IMR-90 (cell line): ENCODE measurements around the gene ANG. TPM values are rescaled to one million over a fixed set of nuclear protein-coding genes. Genes with fewer than 3 reads are reported as not detected.
A peak's percentile ranks its signal among the peaks of the same experiment; 100 is the strongest.

Experiments
- ATAC-seq: fragments of 200-7000 bp; cut with Tn5 transposase; 2 replicates; pipeline ENCODE4 v1.9.1; 2020; ENCODE audit warnings: low read depth, mild to moderate bottlenecking, moderate library complexity
- BruUV-seq: library from RNA; stranded (reverse); fragments of 400-500 nt; replicated peaks from 2 replicates; lab custom pipeline; 2021; lab: Mats Ljungman, UMichigan
- CTCF ChIA-PET: fragments of 300-600 bp; formaldehyde crosslinking; extraction: SDS; loops from one replicate; lab custom pipeline; 2021; ENCODE audit warnings: antibody characterized with exemption; lab: Yijun Ruan, JAX
- POLR2A ChIA-PET: fragments of 300-600 bp; sonication (Branson Sonifier 250); formaldehyde crosslinking; loops from one replicate; lab custom pipeline; 2022; ENCODE audit warnings: antibody characterized with exemption; ENCODE audit not compliant: unreplicated experiment; lab: Charles Lee
- DNase-seq: peaks from one replicate; pipeline ENCODE4 v3.0.0; 2013
- H2AFZ ChIP-seq: replicated peaks from 2 replicates; pipeline ENCODE3; 2013; ENCODE audit warnings: low read length, mild to moderate bottlenecking; ENCODE audit not compliant: poor library complexity
- H2AK5ac ChIP-seq: 2 replicates; pipeline ENCODE4 v1.6.1; 2013; ENCODE audit warnings: low read depth, low read length, inconsistent platforms
- H2AK9ac ChIP-seq: replicated peaks from 2 replicates; pipeline ENCODE3; 2013; ENCODE audit warnings: mild to moderate bottlenecking, low read depth, low read length, moderate library complexity; ENCODE audit not compliant: poor library complexity
- H2BK120ac ChIP-seq: 2 replicates; pipeline ENCODE4 v1.6.1; 2013; ENCODE audit warnings: low read depth, low read length, inconsistent platforms
- H2BK15ac ChIP-seq: 3 replicates; pipeline ENCODE4 v1.6.1; 2013; ENCODE audit warnings: low read depth, low read length, inconsistent platforms
- H2BK20ac ChIP-seq: 2 replicates; pipeline ENCODE4 v1.6.1; 2013; ENCODE audit warnings: low read depth, mild to moderate bottlenecking, inconsistent platforms, low read length, moderate library complexity
- H2BK5ac ChIP-seq: 2 replicates; pipeline ENCODE4 v1.6.1; 2013; ENCODE audit warnings: mild to moderate bottlenecking, low read depth, low read length, inconsistent platforms; ENCODE audit not compliant: poor library complexity, severe bottlenecking
- H3K14ac ChIP-seq: replicated peaks from 2 replicates; pipeline ENCODE4 v1.6.1; 2013; ENCODE audit warnings: low read depth, low read length, inconsistent platforms
- H3K18ac ChIP-seq: 2 replicates; pipeline ENCODE4 v1.6.1; 2013; ENCODE audit warnings: low read depth, low read length, control low read depth
- H3K23ac ChIP-seq: 2 replicates; pipeline ENCODE4 v1.6.1; 2013; ENCODE audit warnings: low read depth, low read length, inconsistent platforms
- H3K27ac ChIP-seq: 2 replicates; pipeline ENCODE4 v1.5.1; 2013; ENCODE audit warnings: mild to moderate bottlenecking, control low read depth, low read length; ENCODE audit not compliant: insufficient read depth
- H3K27me3 ChIP-seq: 2 replicates; pipeline ENCODE4 v1.6.1; 2013; ENCODE audit warnings: low read length; ENCODE audit not compliant: control insufficient read depth, insufficient read depth
- H3K36me3 ChIP-seq: 2 replicates; pipeline ENCODE4 v1.6.1; 2013; ENCODE audit warnings: low read length, mixed read lengths; ENCODE audit not compliant: control insufficient read depth, insufficient read depth
- H3K4ac ChIP-seq: 2 replicates; pipeline ENCODE4 v1.6.1; 2013; ENCODE audit warnings: low read depth, low read length, inconsistent platforms
- H3K4me1 ChIP-seq: 2 replicates; pipeline ENCODE4 v1.6.1; 2013; ENCODE audit warnings: low read length, mixed read lengths; ENCODE audit not compliant: control insufficient read depth, insufficient read depth
- H3K4me2 ChIP-seq: 2 replicates; pipeline ENCODE4 v1.6.1; 2013; ENCODE audit warnings: low read depth, mild to moderate bottlenecking, control low read depth, low read length, moderate library complexity
- H3K4me3 ChIP-seq: 2 replicates; pipeline ENCODE4 v1.5.1; 2013; ENCODE audit warnings: low read depth, mild to moderate bottlenecking, control low read depth, low read length, moderate library complexity; ENCODE audit not compliant: insufficient read depth
- H3K56ac ChIP-seq: 2 replicates; pipeline ENCODE4 v1.6.1; 2013; ENCODE audit warnings: low read length, inconsistent platforms; ENCODE audit not compliant: insufficient read depth; ENCODE audit errors: extremely low read depth
- H3K79me1 ChIP-seq, 2 experiments: 2 replicates each; pipeline ENCODE4 v1.6.1; 2013; ENCODE audit warnings: low read length in 2 of 2, inconsistent platforms in 1 of 2, low read depth in 1 of 2
- H3K9ac ChIP-seq: 2 replicates; pipeline ENCODE4 v1.6.1; 2013; ENCODE audit warnings: low read depth, low read length, control low read depth
- H3K9me1 ChIP-seq: 2 replicates; pipeline ENCODE4 v1.6.1; 2013; ENCODE audit warnings: low read length, inconsistent platforms; ENCODE audit not compliant: insufficient read depth
- H3K9me3 ChIP-seq: 2 replicates; pipeline ENCODE4 v1.6.1; 2013; ENCODE audit warnings: low read length; ENCODE audit not compliant: control insufficient read depth, insufficient read depth
- H4K20me1 ChIP-seq: 2 replicates; pipeline ENCODE4 v1.6.1; 2013; ENCODE audit warnings: low read length, inconsistent platforms; ENCODE audit not compliant: insufficient read depth
- H4K5ac ChIP-seq: 2 replicates; pipeline ENCODE4 v1.6.1; 2013; ENCODE audit warnings: mild to moderate bottlenecking, low read depth, low read length, control low read depth
- H4K8ac ChIP-seq, 2 experiments: 2 replicates each; pipeline ENCODE4 v1.6.1; 2013; ENCODE audit warnings: low read depth in 2 of 2, low read length in 2 of 2, control low read depth in 1 of 2, inconsistent platforms in 1 of 2
- H4K91ac ChIP-seq: 2 replicates; pipeline ENCODE4 v1.6.1; 2013; ENCODE audit warnings: low read depth, low read length, inconsistent platforms; ENCODE audit not compliant: insufficient read depth
- MAFK ChIP-seq: IDR thresholded peaks from 2 replicates; pipeline ENCODE4 v1.6.1; 2012; ENCODE audit warnings: low read depth, low read length, improper control_type of control experiment
- MAZ ChIP-seq: IDR thresholded peaks from 2 replicates; pipeline ENCODE4 v1.6.1; 2012; ENCODE audit warnings: low read depth, mild to moderate bottlenecking, low read length, improper control_type of control experiment, moderate library complexity, borderline replicate concordance
- NFE2L2 ChIP-seq: fragments of 150-350 bp; IDR thresholded peaks from 2 replicates; pipeline ENCODE4 v1.6.1; 2016; ENCODE audit warnings: low read depth, mild to moderate bottlenecking, low read length
- POLR2A ChIP-seq: IDR thresholded peaks from 2 replicates; pipeline ENCODE4 v1.6.1; 2012; ENCODE audit warnings: mild to moderate bottlenecking, low read depth, low read length
- WGBS, 2 experiments: methylation state at CpG; one replicate each; pipeline versions ENCODE4 v1.1.5 to v1.1.7; 2013; ENCODE audit warnings: missing lambda C conversion rate in 2 of 2; ENCODE audit not compliant: insufficient read length in 1 of 2; ENCODE audit errors: extremely low coverage in 2 of 2; 5-methylcytosine and 5-hydroxymethylcytosine counted together
- dilution Hi-C: fragments of 300-500 bp; cut with HindIII; formaldehyde crosslinking; loops from one replicate; pipeline ENCODE4 v1.14.3; 2018; ENCODE audit warnings: low sequenced_read_pairs; ENCODE audit not compliant: unreplicated experiment
- in situ Hi-C: fragments of 300-500 bp; cut with MboI; formaldehyde crosslinking; loops from 3 replicates; pipeline ENCODE4 v1.14.3; 2019; ENCODE audit warnings: low sequenced_read_pairs, inconsistent platforms, mixed read lengths
- intact Hi-C: fragments of 100-400 bp; cut with micrococcal nuclease; formaldehyde crosslinking; loops from 2 replicates; pipeline ENCODE4 v1.10.0; 2022
- polyA plus RNA-seq, 3 experiments: library from polyadenylated mRNA; depleted of rRNA; stranded (reverse); fragments of >200 nt; gene quantifications; 2 replicates each; pipeline ENCODE4 v1.2.3, GENCODE V29; 2012; ENCODE audit warnings: low replicate concordance in 1 of 3
- total RNA-seq: library from RNA; depleted of rRNA; stranded (reverse); fragments of >200 nt; gene quantifications from 2 replicates; pipeline ENCODE4 v1.2.3, GENCODE V29; 2012
- TF ChIP-seq, protein P1 (sequence below): conservative IDR thresholded peaks from 2 replicates; pipeline ENCODE4 v1.5.1; 2012; ENCODE audit warnings: mild to moderate bottlenecking, low read depth, low read length, improper control_type of control experiment
- TF ChIP-seq, protein P2 (sequence below): fragments of 150-350 bp; IDR thresholded peaks from 2 replicates; pipeline ENCODE4 v1.6.1; 2017; ENCODE audit warnings: mild to moderate bottlenecking, antibody characterized with exemption, low read length, low read depth

Gene ANG
- total and polyA plus RNA-seq, 2 of the 4 experiments (the other 2 are of a cell fraction) = 3.6 to 4.7 TPM

DNA sequence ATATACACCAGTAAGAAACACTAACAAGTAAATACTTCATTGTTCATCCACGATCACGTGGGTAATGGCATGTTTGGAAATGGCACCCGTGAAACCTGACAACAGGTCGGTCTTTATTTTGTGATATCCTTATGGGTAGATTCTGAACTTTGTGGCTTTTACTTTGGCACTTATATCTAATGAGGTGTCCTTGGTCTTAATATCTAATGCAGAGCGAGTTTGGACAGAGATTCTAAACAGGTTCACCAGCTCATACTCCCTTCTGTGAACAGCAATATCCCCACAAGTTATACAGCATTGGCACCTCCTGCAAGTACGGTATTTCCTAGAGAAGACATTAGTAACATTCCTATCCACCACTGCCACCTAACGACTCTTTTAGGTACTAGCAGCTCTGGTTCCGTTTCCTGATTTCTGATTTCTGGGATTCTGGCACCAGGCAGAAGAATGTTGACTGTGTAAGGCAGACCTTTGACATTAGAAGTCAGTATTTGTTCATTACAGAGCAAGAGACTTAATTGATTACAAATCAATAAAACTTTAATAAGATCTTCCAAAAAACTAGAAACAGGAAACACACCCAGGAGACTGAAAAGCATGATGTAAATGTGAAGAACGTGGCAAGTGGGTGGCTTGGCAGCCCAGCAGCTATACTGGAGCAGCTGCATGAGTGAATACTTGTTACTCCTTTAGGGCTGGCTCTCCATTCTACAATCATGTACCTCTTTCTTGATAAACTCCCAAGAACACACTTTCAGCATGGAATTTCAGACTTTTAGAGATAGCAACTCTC is 2.5 kb downstream of the ANG start (continued):
- TF ChIP-seq, protein P1, sequence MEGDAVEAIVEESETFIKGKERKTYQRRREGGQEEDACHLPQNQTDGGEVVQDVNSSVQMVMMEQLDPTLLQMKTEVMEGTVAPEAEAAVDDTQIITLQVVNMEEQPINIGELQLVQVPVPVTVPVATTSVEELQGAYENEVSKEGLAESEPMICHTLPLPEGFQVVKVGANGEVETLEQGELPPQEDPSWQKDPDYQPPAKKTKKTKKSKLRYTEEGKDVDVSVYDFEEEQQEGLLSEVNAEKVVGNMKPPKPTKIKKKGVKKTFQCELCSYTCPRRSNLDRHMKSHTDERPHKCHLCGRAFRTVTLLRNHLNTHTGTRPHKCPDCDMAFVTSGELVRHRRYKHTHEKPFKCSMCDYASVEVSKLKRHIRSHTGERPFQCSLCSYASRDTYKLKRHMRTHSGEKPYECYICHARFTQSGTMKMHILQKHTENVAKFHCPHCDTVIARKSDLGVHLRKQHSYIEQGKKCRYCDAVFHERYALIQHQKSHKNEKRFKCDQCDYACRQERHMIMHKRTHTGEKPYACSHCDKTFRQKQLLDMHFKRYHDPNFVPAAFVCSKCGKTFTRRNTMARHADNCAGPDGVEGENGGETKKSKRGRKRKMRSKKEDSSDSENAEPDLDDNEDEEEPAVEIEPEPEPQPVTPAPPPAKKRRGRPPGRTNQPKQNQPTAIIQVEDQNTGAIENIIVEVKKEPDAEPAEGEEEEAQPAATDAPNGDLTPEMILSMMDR = peak; percentile 88

DNA sequence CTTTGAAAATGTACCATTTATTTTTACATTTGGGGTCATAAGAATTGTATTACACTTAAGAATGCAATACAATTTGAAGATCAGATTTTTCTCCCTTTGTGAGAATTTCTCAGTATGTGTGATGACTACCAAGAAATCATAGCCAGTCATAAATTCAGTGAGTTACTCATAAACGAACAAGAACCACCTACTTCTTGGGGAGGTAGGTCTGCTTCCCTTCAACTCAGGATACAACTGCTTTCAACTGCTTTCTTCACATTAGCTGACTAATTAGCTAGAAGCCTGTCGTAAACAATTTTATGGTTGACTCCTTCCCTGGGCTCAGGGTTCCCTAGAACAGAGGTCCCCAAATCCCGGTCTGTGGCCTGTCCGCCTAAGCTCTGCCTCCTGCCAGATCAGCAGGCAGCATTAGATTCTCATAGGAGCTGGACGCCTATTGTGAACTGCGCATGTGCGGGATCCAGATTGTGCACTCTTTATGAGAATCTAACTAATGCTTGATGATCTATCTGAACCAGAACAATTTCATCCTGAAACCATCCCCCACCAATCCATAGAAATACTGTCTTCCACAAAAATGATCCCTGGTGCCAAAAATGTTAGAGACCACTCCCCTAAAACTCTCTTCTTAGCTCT is 3.7 kb downstream of the ANG start:
- Histone ChIP-seq H3K9ac (no peak overlapping the region), H2BK15ac (no peak overlapping the region), H2BK120ac (no peak overlapping the region), H3K36me3 (no peaks in the 10 kb centered on the region), H3K4me3 (no peak overlapping the region), H3K23ac (no peak overlapping the region), H3K79me1 (peaks cover 0 to 9% of the 10 kb centered on the region in 2 experiments; a peak in 1 of 4 replicates), H2AK5ac (no peak overlapping the region), H4K5ac (no peak overlapping the region), H4K91ac (no peak overlapping the region), H4K8ac (no peak overlapping the region), H2AK9ac (no peak overlapping the region), H2BK5ac (no peak overlapping the region), H2BK20ac (no peak overlapping the region), H3K4me1 (no peaks in the 10 kb centered on the region), H3K9me3 (no peaks in the 10 kb centered on the region), H4K20me1 (no peaks in the 10 kb centered on the region), H3K4ac (no peak overlapping the region), H3K56ac (no peak overlapping the region), H3K4me2 (no peak overlapping the region), H2AFZ (no peak overlapping the region), H3K27me3 (no peaks in the 10 kb centered on the region), H3K9me1 (no peaks in the 10 kb centered on the region), H3K18ac (no peak overlapping the region), H3K14ac (no peak overlapping the region), H3K27ac (no peak overlapping the region)
- TF ChIP-seq MAFK (no peak), POLR2A (no peak), NFE2L2 (no peak), MAZ (no peak)
- TF ChIP-seq, protein P2, sequence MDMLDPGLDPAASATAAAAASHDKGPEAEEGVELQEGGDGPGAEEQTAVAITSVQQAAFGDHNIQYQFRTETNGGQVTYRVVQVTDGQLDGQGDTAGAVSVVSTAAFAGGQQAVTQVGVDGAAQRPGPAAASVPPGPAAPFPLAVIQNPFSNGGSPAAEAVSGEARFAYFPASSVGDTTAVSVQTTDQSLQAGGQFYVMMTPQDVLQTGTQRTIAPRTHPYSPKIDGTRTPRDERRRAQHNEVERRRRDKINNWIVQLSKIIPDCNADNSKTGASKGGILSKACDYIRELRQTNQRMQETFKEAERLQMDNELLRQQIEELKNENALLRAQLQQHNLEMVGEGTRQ = no peak
- ATAC-seq (no peak), DNase-seq (no peak)
- POLR2A ChIA-PET = no interaction called here
- no TSS peak for BruUV-seq
- 90% methylated on average over 6 of the region's 7 CpGs; no CpG with 5 or more reads in 1 of the 2 experiments for WGBS, 2 experiments
- intact Hi-C loops = no loop called here
- dilution Hi-C loops = no loop called here
- CTCF ChIA-PET = interaction anchor here (1.4 to 2.8 kb wide), 2 partner anchors 83 to 348 kb away, joined by 5 to 15 read pairs; no protein-coding TSS in a partner anchor
- in situ Hi-C loops = loop anchor here (10.0 kb wide), 1 partner anchor 273 kb away; no protein-coding TSS in a partner anchor
